ENCODE data around the gene PCLO.

Gene PCLO

DNA sequence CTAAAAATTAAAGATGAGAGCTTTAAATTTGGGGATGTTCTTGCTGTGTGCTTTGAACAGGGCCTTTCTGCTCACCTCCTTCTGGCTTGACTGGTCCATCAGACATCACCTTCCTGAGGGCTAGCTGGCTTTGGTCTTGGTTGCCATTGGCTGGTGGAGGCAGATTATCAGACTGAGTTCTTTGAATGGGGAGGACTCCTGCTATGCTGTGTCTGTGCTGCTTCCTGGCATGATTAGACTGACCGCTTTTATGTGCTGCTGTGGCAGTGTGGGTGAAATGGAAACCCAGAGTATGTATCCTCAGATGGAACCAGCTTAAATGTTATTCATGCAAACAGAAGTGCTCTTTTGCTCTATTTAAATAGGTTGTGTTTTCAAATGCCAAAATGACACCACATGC lies 341.6 kb downstream of the PCLO start:
- DNase-seq: no peak

DNA sequence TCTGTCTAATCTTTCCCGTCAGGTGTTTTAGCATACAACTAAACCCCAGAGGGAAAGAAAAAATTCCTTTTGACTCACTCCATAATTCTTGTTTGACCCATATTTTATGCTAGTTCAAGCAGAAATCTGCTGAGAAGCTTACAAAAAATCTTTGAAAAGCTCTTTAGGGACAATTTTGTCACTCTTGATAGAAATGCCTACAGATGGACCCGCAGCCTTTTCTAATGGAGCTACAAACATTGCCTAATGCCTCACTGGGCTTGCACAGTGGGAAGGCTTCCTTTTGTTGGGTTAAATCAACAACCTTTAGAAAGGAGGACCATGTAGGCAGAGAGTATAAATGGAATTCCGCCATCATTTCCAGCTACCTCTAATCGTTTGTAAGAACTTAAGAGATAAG lies 344.5 kb downstream of the PCLO start:
- DNase-seq: no peak

DNA sequence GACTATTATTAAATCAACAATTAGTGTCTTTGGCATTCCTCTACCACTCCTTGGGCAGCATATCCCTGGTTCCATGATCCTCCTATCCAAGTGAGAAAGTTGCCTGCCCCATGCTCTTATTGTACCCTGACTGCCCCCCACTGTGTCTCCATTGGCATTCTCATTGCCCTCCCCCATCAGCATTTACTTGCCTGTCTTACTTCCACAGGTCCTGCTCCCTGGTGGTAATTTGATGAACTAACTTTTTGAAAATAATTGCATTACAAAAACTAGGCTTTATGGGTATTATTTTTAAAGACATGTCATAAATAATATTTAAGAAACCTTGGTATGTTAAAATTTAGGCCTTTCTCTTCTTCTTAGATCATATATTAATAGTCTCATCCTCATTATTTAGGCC lies 346.4 kb downstream of the PCLO start:
- peak in 1 of 2 experiments; percentile 2 for DNase-seq

DNA sequence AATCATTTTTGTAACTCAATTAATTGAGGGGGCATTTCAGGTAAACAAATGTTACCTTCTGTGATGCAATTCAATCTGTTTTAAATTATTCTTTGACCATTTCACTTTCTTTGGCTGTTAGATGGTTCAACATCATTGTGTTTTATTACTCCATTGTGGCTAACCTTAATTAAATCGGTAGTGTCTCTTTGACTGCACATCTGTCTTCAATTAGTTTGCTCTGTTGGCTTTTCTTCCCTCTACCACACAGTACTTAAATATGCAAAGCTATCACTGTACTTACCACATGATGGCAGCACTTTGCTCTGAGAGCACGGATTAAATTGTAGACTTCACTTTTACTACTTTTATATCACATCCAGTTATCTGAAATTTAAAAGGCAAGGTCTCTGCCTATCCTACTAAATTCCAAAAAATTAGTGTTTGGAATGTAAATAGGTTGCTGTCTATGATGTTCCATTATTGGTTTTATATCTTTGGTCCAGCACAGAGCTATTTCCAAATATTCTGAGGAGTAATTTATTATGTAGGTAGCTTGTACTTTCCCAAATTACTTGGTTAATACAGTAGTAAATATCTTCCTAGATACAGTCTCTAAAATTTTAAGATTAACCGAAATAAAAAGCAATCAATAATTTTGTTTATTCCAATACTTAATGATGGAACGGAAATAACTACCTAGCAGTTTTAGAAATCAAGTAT lies 352.0 kb downstream of the PCLO start:
- DNase-seq: peak in 1 of 2 experiments; percentile 64

DNA sequence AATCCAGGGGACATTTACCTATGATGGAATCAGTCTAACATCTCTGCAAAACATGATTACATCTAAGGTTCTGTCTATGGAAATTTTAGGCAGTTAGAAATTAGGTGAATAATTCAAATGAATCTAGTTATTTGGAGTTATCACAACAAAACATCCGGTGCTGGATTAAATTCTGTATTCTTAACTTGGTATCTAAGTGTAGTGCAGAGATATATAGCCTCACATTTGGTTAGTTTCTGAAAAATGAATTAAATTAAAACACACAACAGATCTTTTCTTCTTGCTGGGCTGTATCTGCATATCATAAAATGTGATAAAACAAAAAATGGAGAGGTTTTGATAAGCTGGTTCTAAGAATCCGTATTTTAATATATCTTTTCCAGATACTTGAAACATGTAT lies 354.1 kb downstream of the PCLO start:
- DNase-seq: no peak

DNA sequence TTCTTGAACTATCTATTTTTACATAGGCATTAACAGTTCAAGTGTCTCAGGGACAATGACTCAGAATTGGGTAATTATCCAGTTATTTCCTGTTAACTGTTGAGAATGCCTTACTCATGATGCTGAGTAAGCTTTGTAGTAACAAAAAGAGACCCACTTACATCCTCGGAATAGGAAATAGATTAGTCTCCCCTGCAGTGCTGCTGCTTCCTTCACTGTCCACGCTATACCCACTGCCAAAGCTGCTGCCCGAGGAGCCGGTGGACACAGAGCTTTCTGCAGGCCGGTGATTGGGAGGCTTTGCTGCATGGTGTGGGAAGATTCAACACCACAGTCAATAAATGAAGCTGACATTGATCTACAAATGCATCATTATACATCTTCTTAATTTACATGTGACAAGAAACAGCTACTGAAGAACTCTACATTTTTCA lies 357.1 kb downstream of the PCLO start:
- no peak for DNase-seq

DNA sequence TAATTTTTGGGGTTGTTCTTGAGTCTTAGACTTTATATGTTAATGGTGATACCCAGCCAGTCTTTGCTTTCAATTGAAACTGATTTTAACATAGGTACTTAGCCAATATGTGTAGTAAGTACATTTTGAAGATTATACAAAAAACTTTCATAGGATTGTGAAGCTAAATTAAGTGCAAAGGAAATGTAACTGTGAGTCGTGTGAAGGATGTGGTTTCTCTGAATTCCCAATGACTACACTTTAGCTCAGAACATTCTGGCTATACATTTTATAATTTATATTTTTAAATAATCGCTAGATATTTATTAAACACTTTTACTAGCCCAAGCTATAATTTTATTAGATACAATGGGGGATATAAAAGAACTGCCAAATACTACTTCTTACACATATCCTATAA lies 359.3 kb downstream of the PCLO start:
- DNase-seq: no peak

DNA sequence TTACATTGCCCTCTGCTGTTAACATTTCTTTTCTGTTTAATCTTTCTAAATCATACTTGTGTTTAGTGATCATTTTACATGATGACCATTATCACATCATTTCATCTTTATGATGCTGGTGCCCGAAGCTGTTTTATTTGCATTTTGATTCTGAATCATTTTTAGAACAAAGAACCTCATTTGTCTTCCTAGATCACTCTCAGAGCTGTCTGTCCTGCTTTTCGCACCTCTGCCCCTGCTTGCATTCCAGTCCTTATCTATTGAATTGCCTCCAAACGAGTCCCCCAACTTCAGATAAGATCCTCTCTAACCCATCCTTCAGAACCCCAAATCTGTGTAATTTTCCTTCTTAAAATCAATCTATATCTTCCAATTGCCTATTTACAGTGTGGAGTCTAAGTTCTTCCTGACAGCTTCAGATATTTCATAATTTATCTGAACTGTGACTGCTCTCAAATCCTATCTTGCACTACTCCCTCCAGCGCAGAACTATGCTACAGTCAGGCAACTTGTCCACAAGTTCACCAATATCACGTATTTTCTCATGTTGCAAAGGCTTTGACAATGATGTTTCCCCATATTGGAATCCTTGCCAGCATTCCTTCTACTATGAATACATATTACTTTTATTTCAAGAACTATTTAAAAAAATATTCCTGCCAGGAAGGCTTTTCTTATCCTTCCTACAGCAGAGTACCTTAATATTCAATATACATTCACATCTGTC lies 372.6 kb downstream of the PCLO start:
- DNase-seq: no peak

DNA sequence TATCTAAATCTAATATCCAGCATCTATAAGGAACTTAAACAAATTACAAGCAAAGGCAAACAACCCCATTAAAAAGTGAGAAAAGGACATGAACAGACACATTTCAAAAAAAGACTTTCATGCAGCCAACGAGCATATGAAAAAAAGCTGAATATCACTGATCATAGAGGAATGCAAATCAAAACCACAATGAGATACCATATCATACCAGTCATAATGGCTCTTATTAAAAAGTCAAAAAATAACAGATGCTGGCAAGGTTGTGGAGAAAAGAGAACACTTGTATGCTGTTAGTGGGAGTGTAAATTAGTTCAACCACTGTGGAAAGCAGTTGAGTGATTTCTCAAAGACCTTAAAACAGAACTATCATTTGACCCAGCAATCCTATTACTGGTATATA lies 384.7 kb downstream of the PCLO start:
- no peak for DNase-seq

DNA sequence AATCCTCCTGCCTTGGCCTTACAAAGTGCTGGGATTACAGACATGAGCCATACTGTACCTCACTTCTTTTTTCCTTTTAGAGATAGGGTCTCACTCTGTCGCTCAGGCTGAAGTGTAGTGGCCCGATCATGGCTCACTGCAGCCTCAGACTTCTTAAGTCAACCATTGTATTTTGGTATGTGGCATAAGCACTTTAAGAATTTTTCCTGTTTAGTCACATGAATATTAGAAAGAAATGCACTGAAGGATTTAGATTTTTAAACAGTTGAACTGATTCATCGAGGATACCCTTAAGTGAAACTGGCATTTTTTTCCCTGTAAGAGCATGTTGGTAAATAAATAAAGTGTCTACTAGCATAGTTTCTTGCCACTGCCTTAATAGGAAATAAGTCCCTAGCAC lies 399.8 kb downstream of the PCLO start:
- DNase-seq: no peak

DNA sequence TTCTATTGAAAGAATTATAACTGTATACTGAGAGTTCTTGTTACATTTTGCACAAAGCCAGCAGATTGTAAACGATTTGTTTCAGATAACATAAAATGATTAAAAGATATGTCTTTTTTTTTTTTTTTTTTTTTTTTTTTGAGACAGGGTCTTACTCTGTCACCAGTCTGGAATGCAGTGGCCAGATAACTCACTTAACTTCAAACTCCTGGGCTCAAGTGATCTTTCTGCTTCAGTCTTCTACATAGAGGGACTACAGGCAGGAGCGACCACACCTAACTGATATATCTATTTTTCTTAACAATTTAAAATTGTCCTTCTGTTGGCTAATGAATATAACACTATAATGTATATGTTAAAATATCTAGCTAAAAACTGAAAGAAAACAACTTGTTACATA lies 401.9 kb downstream of the PCLO start:
- no peak for DNase-seq

DNA sequence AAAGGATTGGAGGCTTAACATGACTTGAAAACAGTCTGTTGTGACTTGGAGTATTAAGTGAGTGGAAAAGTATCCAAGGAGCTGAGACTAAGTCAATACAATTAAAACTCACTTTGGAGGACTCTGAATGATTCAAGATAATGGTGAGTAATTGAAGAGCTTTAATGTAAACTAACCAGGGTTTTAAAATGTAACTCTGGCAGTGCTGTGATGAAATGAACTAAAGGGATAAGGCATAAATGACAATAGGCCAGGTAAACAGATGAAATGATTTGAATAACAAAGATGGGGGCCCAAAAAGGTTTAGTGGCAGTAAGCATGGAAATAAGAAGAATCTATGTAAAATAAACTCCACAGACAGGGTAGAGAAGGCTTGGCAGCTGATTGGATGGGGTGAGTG lies 402.6 kb downstream of the PCLO start:
- DNase-seq: no peak

DNA sequence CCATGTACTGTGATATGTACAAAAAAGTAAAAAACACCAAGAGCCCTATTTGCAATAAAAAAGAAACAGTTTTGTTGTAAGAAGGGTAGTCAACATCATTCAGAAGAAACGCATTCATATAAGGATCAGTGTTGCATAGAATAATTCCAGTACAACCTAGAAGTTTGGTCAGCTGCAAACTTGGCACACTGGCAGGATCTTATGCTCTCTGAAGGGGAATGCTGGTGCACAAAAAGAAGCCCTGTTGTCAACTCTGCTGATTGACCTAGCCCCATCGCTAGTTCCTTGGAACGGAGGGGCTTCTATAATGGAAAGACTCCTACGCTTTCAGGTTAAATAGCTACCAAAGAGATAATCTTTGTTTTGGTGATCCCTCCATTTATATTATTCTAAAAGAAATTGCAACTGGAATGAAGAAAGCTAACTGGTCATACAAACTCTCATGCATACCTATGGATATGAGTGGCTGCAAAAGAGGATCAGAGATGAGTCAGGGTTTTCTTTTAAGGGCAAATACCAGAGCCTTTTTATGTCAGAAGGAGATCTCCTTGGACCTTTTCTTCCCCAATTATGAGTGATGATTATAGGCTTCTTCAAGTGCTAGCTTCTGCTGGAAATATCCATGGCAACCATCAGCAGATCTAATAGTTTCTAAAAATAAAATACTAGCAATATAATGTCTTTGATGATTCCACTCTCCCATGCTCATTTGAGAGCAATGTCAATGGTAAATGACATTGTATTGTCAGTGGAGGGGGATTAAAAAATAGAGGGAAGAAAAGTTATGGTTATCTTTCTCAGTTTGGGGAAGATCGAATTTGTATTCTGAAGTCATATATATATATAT lies 406.8 kb downstream of the PCLO start:
- no peak for DNase-seq

DNA sequence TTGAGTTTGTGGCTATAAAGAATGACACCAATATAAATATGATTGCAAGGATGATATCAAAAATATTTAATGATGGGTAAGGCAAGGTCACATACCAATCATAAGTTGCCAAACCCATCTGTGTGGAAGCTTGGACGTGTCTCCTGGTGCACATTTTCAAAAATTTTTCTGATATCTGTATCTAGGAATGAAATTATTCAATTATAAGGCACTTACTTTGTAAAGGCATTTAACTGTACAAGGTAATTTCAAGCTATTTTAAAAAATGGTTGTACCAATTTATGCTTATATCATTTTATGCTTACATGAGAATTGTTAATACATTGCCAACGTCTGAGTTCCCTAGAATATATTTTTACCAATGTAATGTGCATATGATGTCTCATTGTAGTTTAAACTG lies 412.7 kb downstream of the PCLO start:
- no peak for DNase-seq

DNA sequence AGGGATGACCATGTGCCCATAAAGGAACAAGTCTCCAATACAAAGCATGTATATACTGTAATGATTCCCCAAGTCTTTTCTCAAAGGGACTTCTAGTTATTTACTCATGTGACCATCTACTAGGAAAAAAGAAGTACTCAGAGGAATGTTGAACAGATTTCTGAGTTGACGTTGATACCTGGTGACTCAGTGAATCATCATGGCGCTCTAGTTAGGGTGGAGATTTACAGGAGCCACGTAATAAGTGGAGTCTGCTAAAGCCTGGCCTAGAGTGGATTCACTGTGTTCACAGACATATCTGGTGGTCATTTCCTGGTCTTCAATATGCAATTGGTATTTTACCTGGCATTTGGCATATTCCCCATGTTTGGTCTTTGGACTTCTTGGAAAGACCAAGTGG lies 416.9 kb downstream of the PCLO start:
- DNase-seq: no peak

DNA sequence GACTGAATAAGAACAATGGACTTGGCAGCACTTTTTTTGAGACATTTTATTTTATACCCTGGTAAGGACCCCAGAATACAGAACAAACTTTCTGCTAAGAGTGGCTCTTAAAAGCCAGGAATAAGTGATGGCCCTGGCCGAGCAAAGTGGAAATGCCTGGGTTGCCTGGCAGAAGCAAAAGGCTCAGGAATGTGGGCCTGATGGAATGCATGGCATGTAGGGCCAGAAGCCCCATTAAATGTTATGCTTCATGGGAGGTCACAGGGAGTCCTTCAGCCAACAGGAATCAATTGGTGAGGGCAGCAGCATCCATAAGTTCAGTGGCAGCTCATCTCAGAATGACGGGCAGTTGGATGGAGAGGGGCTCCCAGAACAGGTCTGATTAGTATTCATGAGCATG lies 417.6 kb downstream of the PCLO start:
- no peak for DNase-seq

DNA sequence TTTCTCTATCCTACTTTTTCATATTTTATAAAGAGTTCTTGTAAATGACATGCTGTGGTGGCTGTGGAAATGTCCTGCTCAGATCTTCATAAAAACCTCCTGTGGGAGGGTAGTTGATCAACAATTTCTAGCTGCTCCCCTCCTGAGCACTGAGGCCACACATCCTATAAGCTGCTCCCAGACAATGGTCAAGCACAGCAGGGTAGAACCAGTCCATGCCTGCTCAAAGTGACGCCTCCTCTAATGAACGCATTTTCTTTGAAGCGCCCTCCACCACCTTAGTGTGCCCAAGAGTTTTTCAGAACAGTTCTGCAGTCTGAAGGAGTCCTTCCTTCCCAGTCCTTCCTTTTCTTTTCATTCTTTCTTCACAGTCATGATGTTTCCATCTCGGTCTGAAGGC lies 420.5 kb downstream of the PCLO start:
- no peak for DNase-seq

DNA sequence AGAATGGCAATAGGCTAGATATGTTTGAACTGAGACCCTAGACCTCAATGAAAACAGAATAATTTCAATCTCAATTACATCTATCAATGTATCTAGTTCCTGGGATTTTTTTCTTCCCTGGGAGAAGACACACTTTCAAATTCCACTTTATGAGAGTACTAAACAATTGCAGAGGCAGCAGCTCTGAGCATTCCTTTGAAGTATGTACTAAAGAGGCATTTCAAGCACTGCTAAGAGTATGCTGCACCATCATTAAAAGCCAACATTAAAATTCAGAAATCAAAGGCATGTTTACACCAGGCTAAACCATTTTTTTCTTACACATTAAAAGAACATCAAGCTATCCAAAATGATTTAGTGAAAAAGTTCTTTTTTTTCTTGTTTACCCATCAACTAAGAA lies 421.2 kb downstream of the PCLO start:
- DNase-seq: no peak

DNA sequence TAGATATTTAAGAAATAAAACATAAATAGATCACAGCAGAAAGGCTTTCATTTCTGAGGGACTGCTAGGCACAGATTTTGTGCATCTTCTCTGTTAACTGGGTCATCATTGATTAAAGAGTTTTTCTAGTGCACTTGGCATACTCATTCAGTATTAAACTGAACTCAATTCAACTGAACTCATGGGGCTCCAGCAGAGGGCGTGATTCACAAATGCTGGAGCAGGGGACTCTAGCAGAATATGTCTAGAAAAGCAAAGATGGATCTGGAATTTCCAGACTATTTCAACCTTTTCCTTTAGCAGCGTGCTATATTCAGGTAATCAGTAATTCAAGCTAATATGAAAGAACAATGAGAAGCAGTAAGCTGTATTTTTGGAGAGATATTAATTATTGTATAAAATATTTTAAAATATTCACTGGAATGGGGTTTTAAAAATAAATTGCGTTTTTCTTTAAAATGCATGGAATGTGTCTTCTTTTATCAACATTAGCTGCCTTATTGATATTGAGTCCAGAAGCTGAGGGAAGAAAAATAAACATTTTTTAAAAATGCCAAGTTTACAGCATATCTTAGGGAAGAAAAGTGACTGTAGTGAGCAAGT lies 422.3 kb downstream of the PCLO start:
- peak in 1 of 2 experiments; percentile 74 for DNase-seq

DNA sequence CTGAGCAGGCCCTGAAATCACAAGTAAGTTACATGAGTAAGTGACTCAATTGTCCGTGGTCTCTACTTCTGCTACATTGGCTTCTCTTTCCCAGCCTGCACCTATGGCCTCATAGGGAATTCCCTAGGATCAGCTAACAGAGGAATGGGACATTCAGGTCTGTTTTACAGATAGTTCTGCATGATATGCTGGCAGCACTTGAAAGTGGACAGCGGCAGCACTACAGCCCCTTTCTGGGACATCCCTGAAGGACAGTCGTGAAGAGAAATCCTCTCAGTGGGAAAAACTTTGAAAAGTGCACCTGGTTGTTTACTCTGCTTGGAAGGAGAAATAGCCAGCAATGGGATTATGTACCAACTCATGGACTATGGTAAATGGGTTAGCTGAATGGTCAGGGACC lies 426.1 kb downstream of the PCLO start:
- DNase-seq: no peak

DNA sequence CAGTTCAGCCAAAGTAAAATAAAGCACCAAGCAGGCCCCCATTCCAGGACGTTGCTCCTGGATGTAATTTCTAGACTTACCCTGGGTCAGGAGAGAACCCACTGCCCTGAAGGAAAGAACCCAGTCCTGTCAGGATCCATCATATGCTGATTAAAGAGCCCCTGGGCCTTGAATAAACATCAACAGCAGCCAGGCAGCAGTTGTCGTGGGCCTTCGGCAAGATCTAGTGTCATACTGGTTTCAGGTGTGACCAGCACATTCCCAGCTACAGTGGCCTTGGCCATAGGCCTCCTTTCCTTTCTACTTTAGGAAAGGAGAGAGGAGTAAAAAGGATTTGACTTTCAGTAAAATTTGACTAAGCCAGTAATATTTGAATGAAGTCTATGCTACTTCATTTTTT lies 430.0 kb downstream of the PCLO start:
- DNase-seq: no peak

DNA sequence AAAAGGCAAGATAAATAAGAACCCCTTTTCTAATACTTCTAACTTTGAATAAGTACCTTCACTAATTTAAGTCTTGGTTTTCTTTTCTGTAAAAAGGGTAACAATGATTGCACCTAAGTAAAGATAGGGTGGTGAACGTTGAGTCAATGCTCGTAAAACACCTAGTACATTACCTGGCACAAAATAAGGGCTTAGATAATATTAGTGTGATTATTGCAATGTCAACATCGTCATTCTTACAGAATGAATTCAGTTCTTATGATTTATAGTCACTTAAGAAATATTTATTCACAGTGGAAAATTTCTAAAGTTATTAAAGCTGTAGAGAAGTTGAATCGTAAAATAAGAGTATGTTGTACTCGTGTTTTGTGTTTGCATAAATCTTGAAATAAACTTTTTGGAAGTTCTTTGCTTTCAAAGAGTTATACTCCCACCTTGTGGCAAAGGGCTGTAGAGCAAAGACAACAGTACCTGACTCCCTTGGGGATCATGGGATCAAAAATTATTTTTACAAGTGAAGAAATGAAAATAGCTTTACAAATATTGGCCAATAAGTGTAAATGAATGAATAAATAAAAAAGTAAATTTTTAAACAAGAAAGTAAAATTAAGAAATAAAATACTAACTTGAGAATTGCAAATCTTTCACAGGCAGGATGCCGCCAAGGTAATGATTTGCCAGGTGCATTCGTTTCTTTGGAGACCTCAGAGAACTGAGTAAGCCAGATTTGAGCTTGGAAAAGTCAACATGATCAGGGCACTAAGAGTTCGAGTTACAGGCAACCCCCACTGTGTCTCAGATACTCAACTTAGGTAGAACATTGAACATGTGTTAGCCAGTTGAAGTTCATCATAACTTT lies 433.3 kb downstream of the PCLO start:
- DNase-seq: peak in 1 of 2 experiments; percentile 54

Data from NCI-H524 (cell line).